Ovary (tissue), 3 donors: ENCODE data around the gene EMC6.

Source experiments
- CTCF ChIP-seq, 3 donors: fragments of 450-650 bp in 2 of 3; fragments of 200-600 bp in 1 of 3; IDR thresholded peaks; one replicate each; pipeline versions ENCODE4 v1.5.1 to v1.8.0; 2016 to 2022; ENCODE audit warnings: antibody characterized with exemption in 3 of 3, mild to moderate bottlenecking in 1 of 3
- EP300 ChIP-seq: sonication (generic); formaldehyde crosslinking; IDR thresholded peaks from one replicate; pipeline ENCODE4 v1.6.1; 2017; ENCODE audit warnings: antibody characterized with exemption
- POLR2A ChIP-seq: fragments of 450-650 bp; IDR thresholded peaks from one replicate; pipeline ENCODE4 v1.6.1; 2017; ENCODE audit warnings: antibody characterized with exemption, mild to moderate bottlenecking, moderate library complexity
- donor health status: DM: no; HTN: no; CAD: no.

GRCh38 chr17:3698139-3698538, 29.5 kb downstream of the EMC6 start:
- TF ChIP-seq EP300: no peak
- no peak for TF ChIP-seq CTCF (IDR thresholded peaks at IDR 0.05)
- TF ChIP-seq POLR2A: no peak
